ENCODE measurements around the gene ATP2C1. TPM values are rescaled to one million over a fixed set of nuclear protein-coding genes. Genes with fewer than 3 reads are reported as not detected.

ATP2C1 gene
- total and polyA plus RNA-seq, 9 of the 15 experiments (the other 6 are each of a cell fraction or from before 2014, with no cell fraction given): 10.0 to 53.5 (median 27.9) TPM

- Histone ChIP-seq H3K79me2 (ENCODE audit: control insufficient read depth, insufficient read depth, low read length) (no peaks in the 10 kb centered on the region), H3K4me3 (no peak overlapping the region), H3K27me3 (ENCODE audit: control insufficient read depth in 2 of 2, insufficient read depth in 2 of 2, low read length in 2 of 2) (no peaks in the 10 kb centered on the region), H3K4me1 (replicated peaks in 1 of 2; ENCODE audit: control insufficient read depth in 2 of 2, insufficient read depth in 2 of 2, low read length in 2 of 2) (no peaks in the 10 kb centered on the region), H3K27ac (ENCODE audit: extremely low read depth, low read depth, low read length) (no peak overlapping the region), H2AFZ (ENCODE audit: low read depth, low read length) (0 out of 2 replicates have a peak overlapping the region, but pooled peaks have one; percentile 23), H4K20me1 (replicated peaks; ENCODE audit: control insufficient read depth, insufficient read depth, low read length) (no peaks in the 10 kb centered on the region), H3K4me2 (ENCODE audit: insufficient read depth, low read length) (no peak overlapping the region), H3K9me3 (replicated peaks; ENCODE audit: control insufficient read depth, insufficient read depth, low read depth, low read length) (no peaks in the 10 kb centered on the region), H3K9ac (ENCODE audit: insufficient read depth in 1 of 2, low read depth in 2 of 2, low read length in 2 of 2) (no peak overlapping the region), H3K9me1 (ENCODE audit: control insufficient read depth, insufficient read depth, low read length) (no peaks in the 10 kb centered on the region), H3K36me3 (ENCODE audit: control insufficient read depth, insufficient read depth, low read length) (no peaks in the 10 kb centered on the region)
- intact Hi-C loops (cut with micrococcal nuclease) (no loop called here), in situ Hi-C loops (cut with MboI) (loop anchor here (25.0 kb wide), 2 partner anchors 440 to 965 kb away; no protein-coding TSS in a partner anchor)
- DNase-seq (ENCODE audit: extremely low read depth in 1 of 4, low spot score in 3 of 4) (peak in 1 of 4 experiments; percentile 10), ATAC-seq (no peak; the same call in 2 of the 3 replicates), FAIRE-seq (no peak)
- ChIA-PET CTCF (ENCODE audit: low intra/inter-chr PET ratio) (no interaction called here), POLR2A (interaction anchor here (1.9 kb wide), 1 partner anchor 11 kb away, joined by 4 read pairs; no protein-coding TSS in a partner anchor)
- TF ChIP-seq SRSF3 (IDR thresholded peaks at IDR 0.05; ENCODE audit: insufficient read depth, low read length): no peak
- no peak for TF ChIP-seq PREB (CRISPR knock-in tag; IDR thresholded peaks at IDR 0.05)
- TF ChIP-seq NFIC (IDR thresholded peaks at IDR 0.05): peak; percentile 22; the same call in 1 of the 2 replicates
- TF ChIP-seq KDM4B (IDR thresholded peaks at IDR 0.05; ENCODE audit: borderline replicate concordance in 2 of 2, low read depth in 1 of 2): no peak
- TF ChIP-seq SP2 (IDR thresholded peaks at IDR 0.05; ENCODE audit: extremely low read depth, low read depth, low read length, poor library complexity, severe bottlenecking): peak; percentile 26
- TF ChIP-seq TFAP4 (CRISPR knock-in tag; IDR thresholded peaks at IDR 0.05; ENCODE audit: borderline replicate concordance): peak; percentile 38; the same call in 1 of the 2 replicates
- TF ChIP-seq CTCF (IDR thresholded peaks at IDR 0.05 in 2 of 3, conservative IDR thresholded peaks at IDR 0.05 in 1 of 3; ENCODE audit: insufficient read depth in 2 of 3, low read depth in 1 of 3, low read length in 3 of 3): 0 out of 6 replicates have a peak, but pooled peaks of 1 of the 3 experiments have one; percentile 22
- WGBS (ENCODE audit: insufficient coverage, low coverage, missing lambda C conversion rate): 25% methylated on average over 2 of the region's 2 CpGs
- BruUV-seq (replicated peaks): no TSS peak
Observed at GRCh38 chr3:131047582-131047981, 153.7 kb downstream of the ATP2C1 start.
